Neural cell (in vitro differentiated cells): ENCODE results near the gene HAND1.

ENCODE experiments used
- POLR2AphosphoS5 ChIP-seq: IDR thresholded peaks from 2 replicates; pipeline ENCODE4 v1.6.1; 2012
- TF ChIP-seq, protein P1 (sequence below): fragments of 450-650 bp; IDR thresholded peaks from 2 replicates; pipeline ENCODE4 v1.5.1; 2014; ENCODE audit warnings: antibody characterized with exemption, mild to moderate bottlenecking, moderate library complexity; ENCODE audit not compliant: poor library complexity, severe bottlenecking

DNA sequence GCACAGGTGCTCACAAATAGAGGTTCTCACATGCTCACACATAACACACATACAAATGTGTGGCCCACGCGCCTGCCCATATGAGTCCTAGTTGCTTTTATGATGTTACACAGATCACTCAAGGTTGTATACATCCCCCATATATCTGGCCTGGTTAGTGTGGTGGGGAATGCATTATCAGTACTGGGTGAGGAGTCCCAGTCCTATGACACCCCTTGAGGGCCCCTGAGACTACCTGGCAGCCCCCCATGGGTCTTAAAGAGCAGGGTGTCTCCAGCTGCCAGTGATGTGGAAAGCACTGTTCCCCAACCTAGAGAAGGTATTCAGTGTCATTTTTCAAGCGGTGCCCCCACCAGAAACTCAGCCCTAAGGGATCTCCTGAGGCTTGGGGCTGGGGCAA, 2.8 kb upstream of the HAND1 start:
- TF ChIP-seq POLR2AphosphoS5: no peak
- TF ChIP-seq, protein P1, sequence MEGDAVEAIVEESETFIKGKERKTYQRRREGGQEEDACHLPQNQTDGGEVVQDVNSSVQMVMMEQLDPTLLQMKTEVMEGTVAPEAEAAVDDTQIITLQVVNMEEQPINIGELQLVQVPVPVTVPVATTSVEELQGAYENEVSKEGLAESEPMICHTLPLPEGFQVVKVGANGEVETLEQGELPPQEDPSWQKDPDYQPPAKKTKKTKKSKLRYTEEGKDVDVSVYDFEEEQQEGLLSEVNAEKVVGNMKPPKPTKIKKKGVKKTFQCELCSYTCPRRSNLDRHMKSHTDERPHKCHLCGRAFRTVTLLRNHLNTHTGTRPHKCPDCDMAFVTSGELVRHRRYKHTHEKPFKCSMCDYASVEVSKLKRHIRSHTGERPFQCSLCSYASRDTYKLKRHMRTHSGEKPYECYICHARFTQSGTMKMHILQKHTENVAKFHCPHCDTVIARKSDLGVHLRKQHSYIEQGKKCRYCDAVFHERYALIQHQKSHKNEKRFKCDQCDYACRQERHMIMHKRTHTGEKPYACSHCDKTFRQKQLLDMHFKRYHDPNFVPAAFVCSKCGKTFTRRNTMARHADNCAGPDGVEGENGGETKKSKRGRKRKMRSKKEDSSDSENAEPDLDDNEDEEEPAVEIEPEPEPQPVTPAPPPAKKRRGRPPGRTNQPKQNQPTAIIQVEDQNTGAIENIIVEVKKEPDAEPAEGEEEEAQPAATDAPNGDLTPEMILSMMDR: no peak
